B cell (primary cell): ENCODE measurements around the gene ERGIC1.

Experiments used
- CTCF ChIP-seq: fragments of 200-600 bp; IDR thresholded peaks from one replicate; pipeline ENCODE4 v1.8.0; 2022; ENCODE audit warnings: antibody characterized with exemption, mild to moderate bottlenecking
- EZH2 ChIP-seq: IDR thresholded peaks from 2 replicates; pipeline ENCODE4 v1.6.1; 2012; ENCODE audit warnings: borderline replicate concordance, low read depth, mild to moderate bottlenecking, moderate library complexity, low read length; ENCODE audit not compliant: insufficient read depth, poor library complexity, severe bottlenecking

GRCh38 chr5:172830275-172830799 is 3.7 kb upstream of the ERGIC1 start:
- TF ChIP-seq EZH2 (no peak), CTCF (no peak)
